Duodenal mucosa (tissue), 2 donors: ENCODE data around the gene RCCD1.

Experiments
- H3K27ac ChIP-seq: one replicate; pipeline ENCODE4 v1.7.0; 2013; ENCODE audit warnings: low read depth, low read length
- H3K27me3 ChIP-seq, 2 donors: one replicate each; pipeline ENCODE4 v1.7.0; 2013; ENCODE audit warnings: low read length in 2 of 2, control low read depth in 1 of 2; ENCODE audit not compliant: insufficient read depth in 2 of 2, control insufficient read depth in 1 of 2
- H3K36me3 ChIP-seq, 2 donors: one replicate each; pipeline ENCODE4 v1.7.0; 2013; ENCODE audit warnings: low read length in 2 of 2, control low read depth in 1 of 2; ENCODE audit not compliant: insufficient read depth in 2 of 2, control insufficient read depth in 1 of 2
- H3K4me1 ChIP-seq, 2 donors: one replicate each; pipeline ENCODE4 v1.7.0; 2013; ENCODE audit warnings: low read length in 2 of 2, control low read depth in 1 of 2; ENCODE audit not compliant: insufficient read depth in 2 of 2, control insufficient read depth in 1 of 2
- H3K4me3 ChIP-seq, 2 donors: one replicate each; pipeline ENCODE4 v1.7.0; 2013; ENCODE audit warnings: low read length in 2 of 2, low read depth in 1 of 2
- H3K9ac ChIP-seq, 2 donors: one replicate each; pipeline ENCODE4 v1.7.0; 2013; ENCODE audit warnings: low read length in 2 of 2, low read depth in 1 of 2
- H3K9me3 ChIP-seq, 2 donors: one replicate each; pipeline ENCODE4 v1.7.0; 2013; ENCODE audit warnings: low read length in 2 of 2, control low read depth in 1 of 2; ENCODE audit not compliant: control insufficient read depth in 1 of 2

RCCD1 gene

DNA sequence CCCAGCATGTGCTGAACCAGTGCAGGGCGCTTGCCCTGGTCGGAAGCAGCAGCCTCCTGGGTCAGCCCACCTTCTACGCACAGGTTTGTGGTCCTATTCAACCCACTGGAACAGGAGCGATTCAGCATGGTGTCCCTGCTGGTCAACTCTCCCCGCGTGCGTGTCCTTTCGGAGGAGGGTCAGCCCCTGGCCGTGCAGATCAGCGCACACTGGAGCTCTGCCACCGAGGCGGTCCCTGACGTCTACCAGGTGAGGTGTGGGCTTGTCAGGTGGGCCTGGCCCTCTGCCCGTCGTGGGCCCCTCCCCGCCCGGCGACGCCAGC is 43.4 kb upstream of the RCCD1 start:
- Histone ChIP-seq H3K4me3 (no peak overlapping the region), H3K27me3 (no peaks in the 10 kb centered on the region), H3K4me1 (peaks cover 0 to 11% of the 10 kb centered on the region in 2 donors), H3K9ac (no peak overlapping the region), H3K9me3 (no peaks in the 10 kb centered on the region), H3K27ac (no peak overlapping the region), H3K36me3 (peaks cover 73 to 91% of the 10 kb centered on the region in 2 donors)

DNA sequence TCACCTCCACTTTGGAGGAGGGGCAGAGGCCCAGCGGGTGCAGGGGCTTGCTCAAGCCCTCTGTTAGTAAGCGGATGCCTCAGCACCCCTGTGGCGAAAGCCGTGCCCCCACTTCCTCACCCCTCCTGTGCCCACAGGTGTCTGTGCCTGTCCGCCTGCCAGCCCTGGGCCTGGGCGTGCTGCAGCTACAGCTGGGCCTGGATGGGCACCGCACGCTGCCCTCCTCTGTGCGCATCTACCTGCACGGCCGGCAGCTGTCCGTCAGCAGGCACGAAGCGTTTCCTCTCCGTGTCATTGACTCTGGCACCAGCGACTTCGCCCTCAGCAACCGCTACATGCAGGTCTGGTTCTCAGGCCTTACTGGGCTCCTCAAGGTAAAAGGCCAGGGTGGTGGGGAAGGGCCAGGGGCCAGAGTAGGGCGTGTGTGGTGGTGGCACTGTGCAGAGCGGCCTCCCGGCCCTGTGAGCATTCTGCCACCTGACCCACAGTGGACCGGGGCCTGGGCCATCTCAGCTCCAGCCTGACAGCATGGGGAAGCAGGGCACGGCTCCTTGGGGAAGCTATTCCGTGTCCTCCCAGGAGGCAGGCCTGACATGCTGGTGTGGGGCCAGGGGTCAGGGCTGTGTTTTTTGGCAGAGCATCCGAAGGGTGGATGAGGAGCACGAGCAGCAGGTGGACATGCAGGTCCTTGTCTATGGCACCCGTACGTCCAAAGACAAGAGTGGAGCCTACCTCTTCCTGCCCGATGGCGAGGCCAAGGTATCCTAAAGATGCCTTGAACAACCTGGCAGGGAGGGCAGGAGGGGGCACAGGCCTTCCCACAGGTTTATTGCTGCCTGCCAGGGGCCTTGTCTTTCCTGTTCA is 42.5 kb upstream of the RCCD1 start:
- Histone ChIP-seq H3K27ac (no peak overlapping the region), H3K27me3 (no peaks in the 10 kb centered on the region), H3K9ac (no peak overlapping the region), H3K4me3 (no peak overlapping the region), H3K9me3 (no peaks in the 10 kb centered on the region), H3K36me3 (peaks cover 64 to 91% of the 10 kb centered on the region in 2 donors), H3K4me1 (peaks cover 0 to 11% of the 10 kb centered on the region in 2 donors)

DNA sequence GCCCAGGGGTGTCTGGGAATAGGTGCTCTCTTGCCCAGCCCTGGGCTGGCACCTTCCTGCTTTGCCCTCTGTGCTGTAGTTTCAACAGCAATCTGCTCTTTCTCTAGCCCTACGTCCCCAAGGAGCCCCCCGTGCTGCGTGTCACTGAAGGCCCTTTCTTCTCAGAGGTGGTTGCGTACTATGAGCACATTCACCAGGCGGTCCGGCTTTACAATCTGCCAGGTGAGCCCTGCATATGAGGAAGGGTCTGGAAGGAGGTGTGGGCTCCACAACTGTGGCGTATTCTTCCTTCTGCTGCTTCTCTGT is 42.0 kb upstream of the RCCD1 start:
- H3K36me3 ChIP-seq, result peaks cover 67 to 92% of the 10 kb centered on the region in 2 donors
- peaks cover 0 to 11% of the 10 kb centered on the region in 2 donors for H3K4me1 ChIP-seq
- no peak overlapping the region for H3K4me3 ChIP-seq

DNA sequence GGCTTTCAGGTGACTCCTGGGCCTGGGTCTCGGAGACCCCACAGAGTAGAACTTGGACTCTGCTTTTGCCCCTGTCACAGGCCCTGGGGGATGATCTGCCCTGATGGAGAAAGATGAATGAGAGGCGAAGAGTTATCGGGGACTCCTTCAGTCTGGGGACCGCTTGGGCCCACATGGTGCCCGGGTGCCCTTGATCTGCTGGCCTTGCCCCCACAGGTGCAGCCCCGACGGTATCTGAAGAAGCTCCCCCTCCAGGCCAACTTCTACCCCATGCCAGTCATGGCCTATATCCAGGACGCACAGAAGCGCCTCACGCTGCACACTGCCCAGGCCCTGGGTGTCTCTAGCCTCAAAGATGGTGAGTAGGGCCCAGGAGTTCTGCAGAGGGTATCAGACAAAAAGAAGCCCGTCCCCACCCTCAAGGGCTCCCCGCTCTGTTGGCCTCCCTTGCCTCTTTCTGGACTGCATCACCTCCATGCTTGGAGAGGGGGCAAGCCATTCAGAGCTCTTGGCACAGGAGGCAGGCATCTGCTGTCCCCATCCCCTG is 41.2 kb upstream of the RCCD1 start:
- Histone ChIP-seq H3K9ac (no peak overlapping the region), H3K36me3 (peaks cover 67 to 93% of the 10 kb centered on the region in 2 donors), H3K4me3 (no peak overlapping the region), H3K4me1 (peaks cover 0 to 11% of the 10 kb centered on the region in 2 donors), H3K27ac (no peak overlapping the region), H3K27me3 (no peaks in the 10 kb centered on the region), H3K9me3 (no peaks in the 10 kb centered on the region)

More for the DNA sequence above, 42.0 kb upstream of the RCCD1 start:
- Histone ChIP-seq H3K27ac (no peak overlapping the region), H3K9ac (no peak overlapping the region), H3K9me3 (no peaks in the 10 kb centered on the region), H3K27me3 (no peaks in the 10 kb centered on the region)

DNA sequence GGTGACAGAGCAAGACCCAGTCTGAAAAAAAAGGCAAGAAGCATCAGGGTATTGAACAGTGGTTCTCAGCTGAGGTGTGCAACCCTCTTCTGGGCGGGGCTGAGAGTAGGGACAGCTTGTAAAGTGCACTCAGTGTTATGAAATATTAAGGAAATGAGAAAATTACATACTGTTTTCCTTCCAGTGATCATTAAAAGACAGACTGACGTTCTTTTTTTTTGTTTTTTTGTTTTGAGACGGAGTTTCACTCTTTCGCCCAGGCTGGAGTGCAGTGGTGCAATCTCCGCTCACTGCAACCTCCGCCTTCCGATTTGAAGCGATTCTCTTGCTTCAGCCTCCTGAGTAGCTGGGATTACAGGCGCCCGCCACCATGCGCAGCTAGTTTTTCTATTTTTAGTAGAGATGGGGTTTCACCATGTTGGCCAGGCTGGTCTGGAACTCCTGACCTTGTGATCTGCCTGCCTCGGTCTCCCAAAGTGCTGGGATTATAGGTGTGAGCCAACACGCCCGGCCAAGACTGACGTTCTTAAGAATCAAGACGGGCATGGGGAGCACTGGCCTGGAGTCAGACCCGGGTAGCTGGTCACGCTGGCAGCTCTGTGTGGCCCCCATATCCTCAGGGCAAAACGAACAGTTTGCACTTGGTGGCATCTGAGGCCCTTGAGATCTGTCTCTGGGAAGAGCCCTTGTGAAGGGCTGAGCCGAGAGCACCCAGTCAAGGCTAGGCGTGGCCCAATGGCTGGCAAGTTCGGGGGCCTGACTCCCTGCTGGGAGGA is 40.2 kb upstream of the RCCD1 start:
- no peaks in the 10 kb centered on the region for H3K27me3 ChIP-seq
- H3K9ac ChIP-seq, result no peak overlapping the region
- no peak overlapping the region for H3K4me3 ChIP-seq
- peaks cover 0 to 11% of the 10 kb centered on the region in 2 donors for H3K4me1 ChIP-seq
- H3K27ac ChIP-seq, result no peak overlapping the region
- H3K9me3 ChIP-seq, result no peaks in the 10 kb centered on the region
- peaks cover 73 to 95% of the 10 kb centered on the region in 2 donors for H3K36me3 ChIP-seq

DNA sequence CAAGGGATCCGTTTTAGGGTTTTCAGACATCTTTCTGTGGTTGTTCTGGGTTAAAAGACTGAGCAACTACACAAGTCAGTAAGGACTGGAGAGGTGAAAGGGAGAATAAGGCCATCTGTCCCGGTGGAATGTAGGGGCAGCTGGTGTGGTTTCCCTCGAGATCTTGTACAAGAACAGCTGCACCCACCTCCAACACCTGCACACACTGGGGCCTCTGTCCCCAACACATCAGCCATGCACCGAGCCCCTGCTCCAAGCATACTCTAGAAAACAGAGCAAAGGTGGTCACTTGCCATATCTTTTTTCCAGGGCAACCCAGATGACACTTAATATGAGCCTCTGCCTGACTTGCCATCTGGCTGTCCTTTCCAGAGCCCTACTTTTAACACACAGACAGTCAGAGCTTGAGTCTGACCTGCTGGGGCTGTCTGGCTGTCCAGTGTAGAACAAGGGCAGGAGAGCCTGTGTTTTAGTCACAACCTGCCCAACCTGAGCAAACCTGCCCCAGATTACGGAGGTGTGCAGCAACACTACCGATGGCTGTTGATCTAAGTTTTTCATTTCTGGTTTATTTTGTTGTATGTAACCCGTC is 39.4 kb upstream of the RCCD1 start:
- H3K4me3 ChIP-seq, result no peak overlapping the region
- H3K9ac ChIP-seq, result no peak overlapping the region
- H3K27ac ChIP-seq, result no peak overlapping the region
- H3K4me1 ChIP-seq, result peaks cover 0 to 11% of the 10 kb centered on the region in 2 donors
- H3K9me3 ChIP-seq, result no peaks in the 10 kb centered on the region
- no peaks in the 10 kb centered on the region for H3K27me3 ChIP-seq
- H3K36me3 ChIP-seq, result peaks cover 74 to 96% of the 10 kb centered on the region in 2 donors

DNA sequence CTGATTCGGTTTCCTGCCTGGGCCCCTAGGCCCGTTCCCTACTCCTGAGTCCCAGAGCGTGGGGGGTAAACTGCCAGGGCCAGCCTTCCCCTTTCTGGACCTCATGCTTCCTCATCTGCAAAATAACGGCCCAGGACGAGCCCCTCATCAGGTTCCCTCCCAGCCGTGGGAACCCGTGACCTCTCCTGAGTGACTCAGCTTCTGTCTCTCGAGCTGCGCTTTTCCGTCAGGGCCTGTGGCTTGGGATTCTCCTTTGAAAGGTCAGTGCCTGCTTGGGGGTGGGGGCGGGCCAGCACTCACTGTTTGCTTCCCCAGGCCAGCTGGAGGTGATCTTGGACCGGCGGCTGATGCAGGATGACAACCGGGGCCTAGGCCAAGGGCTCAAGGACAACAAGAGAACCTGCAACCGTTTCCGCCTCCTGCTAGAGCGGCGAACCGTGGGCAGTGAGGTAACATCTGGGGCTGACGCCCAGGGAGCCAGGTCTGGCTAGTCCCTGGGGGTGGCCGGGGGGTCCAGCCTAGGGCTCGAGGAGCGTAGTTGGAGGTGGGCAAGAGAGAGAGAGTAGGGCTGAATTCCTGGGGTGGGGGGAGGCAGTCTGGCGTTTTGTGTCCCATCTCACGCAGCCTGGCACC is 38.8 kb upstream of the RCCD1 start:
- H3K4me3 ChIP-seq, result no peak overlapping the region
- H3K27ac ChIP-seq, result no peak overlapping the region
- no peak overlapping the region for H3K9ac ChIP-seq
- peaks cover 0 to 11% of the 10 kb centered on the region in 2 donors for H3K4me1 ChIP-seq
- peaks cover 74 to 96% of the 10 kb centered on the region in 2 donors for H3K36me3 ChIP-seq
- no peaks in the 10 kb centered on the region for H3K27me3 ChIP-seq
- H3K9me3 ChIP-seq, result no peaks in the 10 kb centered on the region

DNA sequence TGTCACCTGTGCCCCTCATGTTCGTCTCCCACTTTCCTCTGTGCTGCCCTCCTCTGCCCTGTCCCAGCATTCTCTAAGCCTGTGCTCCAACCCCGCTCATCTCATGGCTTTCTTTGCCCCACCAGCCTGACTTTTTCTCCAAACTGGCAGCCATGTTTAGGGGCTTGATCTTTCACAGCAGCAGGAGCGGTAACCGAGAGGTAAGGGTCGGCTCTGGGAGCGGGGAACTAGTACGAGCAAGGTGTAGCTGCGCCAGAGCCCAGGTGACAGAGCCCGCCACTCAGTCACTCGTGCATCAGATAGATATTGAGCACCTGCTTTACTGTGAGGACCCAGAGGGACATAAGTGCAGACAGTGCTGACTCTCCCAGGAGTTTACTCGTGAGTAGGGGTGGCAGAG is 38.2 kb upstream of the RCCD1 start:
- H3K4me3 ChIP-seq, result no peak overlapping the region

DNA sequence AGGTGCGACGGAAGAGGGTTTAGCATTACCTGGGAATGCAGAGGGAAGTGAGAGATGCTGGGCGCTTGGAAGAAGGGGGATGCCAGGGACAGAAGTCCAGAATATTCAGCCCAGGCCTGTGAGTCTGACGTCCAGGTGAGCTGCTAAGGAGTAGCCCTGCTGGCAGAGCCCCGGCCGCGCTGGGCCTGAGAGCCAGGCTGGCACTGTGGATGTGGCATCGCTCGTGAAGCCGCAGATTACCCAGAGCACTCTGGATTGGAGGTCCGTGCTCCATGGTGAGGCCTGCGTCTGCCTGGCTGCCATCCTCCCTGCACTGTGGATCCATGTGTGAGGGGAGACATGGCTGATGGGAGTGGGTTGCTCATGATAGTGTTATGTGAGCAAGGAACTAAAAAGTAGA is 37.1 kb upstream of the RCCD1 start:
- H3K27me3 ChIP-seq, result no peaks in the 10 kb centered on the region
- H3K36me3 ChIP-seq, result peaks cover 63 to 85% of the 10 kb centered on the region in 2 donors
- no peaks in the 10 kb centered on the region for H3K9me3 ChIP-seq
- H3K9ac ChIP-seq, result no peak overlapping the region
- H3K27ac ChIP-seq, result no peak overlapping the region
- H3K4me3 ChIP-seq, result no peak overlapping the region
- H3K4me1 ChIP-seq, result peaks cover 0 to 11% of the 10 kb centered on the region in 2 donors

More for the DNA sequence above, 38.2 kb upstream of the RCCD1 start:
- Histone ChIP-seq H3K36me3 (peaks cover 74 to 96% of the 10 kb centered on the region in 2 donors), H3K4me1 (peaks cover 0 to 11% of the 10 kb centered on the region in 2 donors), H3K27ac (no peak overlapping the region), H3K27me3 (no peaks in the 10 kb centered on the region), H3K9ac (no peak overlapping the region), H3K9me3 (no peaks in the 10 kb centered on the region)
